ENCODE data around the gene DAZAP1.

DAZAP1 gene

DNA sequence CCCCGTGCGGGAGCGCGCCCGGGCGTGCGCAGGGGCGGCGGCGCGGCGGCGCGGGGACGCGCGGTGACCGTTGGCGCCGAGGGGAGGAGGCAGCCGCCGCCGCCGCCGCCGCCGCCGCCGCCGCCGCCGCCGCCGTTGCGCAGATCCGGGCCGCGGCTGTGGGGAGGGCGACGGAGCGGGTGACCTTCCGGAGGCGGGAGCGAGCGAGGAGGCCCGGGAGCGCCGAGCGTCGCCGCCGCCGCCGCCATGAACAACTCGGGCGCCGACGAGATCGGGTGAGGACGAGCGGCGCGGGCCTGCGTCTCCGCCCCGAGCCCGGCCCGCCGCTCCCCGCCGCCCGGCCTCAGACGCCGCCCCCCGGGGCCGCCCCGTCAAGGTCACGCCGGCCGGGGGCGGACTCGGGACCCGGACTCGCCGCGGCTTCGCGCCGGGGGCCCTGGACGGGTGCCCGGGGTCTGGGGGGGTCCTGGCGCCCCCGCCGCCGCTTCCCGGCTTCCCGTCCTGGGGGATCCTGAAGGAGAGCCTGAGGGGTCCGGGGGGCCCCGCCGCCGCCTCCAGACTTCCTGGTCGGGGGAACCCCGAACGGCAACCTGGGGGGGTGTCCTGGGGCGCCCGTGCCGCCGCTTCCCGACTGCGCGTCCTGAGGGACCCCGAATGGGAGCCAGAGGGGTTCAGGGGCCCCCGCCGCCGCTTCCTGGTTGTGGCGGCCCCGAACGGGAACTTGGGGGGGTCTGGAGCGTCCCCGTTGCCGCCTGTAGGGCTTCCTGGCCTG is at the start of gene DAZAP1:
Gene DAZAP1, plus strand, starts transcription at position 59 of the 772 bp plus-strand sequence. Its CDS starts 188 bp downstream, at position 247.
- DNase-seq (ENCODE audit: low read depth, low spot score) = no peak

GRCh38 chr19:1360126-1360817 is 47.1 kb upstream of the DAZAP1 start:
- no peak for DNase-seq (ENCODE audit: low read depth, low spot score)

DNA sequence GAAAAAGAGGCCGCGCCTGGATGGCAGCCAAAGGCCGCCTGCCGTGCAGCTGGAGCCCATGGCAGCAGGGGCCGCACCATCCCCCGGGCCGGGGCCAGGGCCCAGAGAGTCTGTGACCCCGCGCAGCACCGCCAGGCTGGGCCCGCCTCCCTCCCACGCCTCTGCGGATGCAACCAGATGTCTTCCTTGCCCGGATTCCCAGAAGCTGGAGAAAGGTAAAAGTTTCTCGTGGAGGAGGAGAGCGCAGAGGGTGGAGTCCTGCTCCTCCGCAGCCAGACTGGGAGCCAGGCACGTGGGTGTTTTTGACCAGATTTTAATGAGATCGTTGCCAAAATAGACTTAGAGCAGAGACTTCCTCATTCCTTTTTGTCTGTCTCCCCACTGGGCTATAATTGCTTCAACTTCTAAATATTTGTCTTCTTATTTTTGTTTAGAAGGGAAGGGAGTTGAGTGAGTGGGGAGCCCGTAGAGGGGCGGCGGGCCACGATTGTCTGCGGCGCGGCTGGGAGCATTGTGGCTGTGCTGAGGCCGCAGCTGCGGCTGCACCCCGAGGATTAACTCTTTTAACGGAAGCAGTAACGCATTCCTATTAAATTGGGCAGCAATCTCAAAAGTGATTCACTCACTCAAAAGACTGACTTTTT is 46.4 kb upstream of the DAZAP1 start:
- no peak for DNase-seq (ENCODE audit: low read depth, low spot score)

DNA sequence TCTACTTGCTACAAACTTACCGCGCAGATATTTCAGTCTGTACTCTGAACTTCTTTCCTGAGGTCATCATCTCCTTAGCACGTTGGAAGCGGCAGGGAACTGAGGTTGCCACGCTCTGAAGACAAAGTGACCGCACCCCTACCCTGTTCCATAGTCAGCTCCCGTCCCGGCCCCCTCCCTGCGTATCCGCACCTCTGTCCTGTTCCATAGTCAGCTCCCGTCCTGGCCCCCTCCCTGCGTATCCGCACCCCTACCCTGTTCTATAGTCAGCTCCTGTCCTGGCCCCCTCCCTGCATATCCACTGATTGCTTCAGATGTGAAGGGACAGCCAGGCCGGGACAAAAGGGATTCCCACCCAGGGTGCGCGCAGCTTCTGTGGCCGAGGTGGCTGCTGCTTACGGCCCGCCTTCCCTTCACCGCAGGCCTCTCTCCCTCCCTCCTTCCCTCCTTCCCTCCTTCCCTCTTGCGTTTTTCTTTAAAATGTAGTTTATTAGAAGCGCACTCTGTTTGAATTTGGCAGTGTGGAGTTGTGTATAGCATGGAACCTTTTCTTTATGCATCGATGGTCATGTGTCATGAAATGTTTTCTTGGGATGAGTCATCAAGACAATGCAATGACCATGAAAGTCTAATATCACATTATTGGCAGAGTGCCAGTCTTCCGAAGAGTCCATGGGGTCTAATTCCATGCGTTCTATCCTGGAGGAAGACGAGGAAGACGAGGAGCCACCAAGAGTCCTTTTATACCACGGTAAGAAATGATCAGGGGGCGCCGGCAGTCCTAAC is 45.6 kb upstream of the DAZAP1 start:
- no peak for DNase-seq (ENCODE audit: low read depth, low spot score)

DNA sequence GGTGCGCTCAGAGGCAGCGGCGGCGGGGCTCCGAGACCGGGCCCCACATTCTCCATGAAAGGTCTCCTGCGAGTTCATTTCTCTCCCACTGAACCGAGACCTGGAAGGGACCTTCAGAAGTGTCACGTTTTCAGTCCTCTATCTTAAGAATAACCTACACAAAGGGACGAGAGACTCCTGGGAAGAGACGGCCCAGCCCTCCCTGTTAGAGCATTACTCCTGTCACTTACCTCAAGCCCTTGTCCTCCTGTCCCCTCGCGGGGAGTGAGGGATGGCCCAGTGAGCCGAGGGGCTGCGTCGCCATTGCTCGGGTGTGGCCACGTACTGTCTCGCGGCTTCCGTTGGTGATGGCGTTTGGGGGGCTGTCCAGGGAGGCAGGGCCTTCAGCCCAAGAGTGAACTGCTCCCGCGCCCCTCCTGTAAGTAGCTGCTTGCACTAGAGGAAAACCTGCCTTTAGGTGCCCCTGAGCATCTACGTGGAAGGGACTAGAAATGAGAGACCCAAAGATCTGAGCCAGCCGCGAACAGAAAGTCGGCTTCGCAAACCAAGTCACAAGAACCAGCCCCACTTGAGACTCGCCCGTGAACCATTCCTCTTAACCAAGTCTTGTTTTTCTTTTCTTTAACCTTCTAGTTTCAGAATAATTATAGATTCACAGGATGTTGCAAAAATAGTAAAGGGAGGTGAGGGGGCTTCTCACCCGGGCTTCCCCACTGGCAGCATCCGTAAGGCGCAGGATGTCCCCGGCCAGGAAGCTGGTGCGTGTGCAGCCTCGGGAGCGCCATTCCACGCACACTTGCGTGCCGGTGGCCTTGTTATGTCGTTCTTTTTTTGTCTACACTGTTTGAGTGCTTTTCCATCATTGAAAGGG is 44.8 kb upstream of the DAZAP1 start:
- no peak for DNase-seq (ENCODE audit: low read depth, low spot score)

GRCh38 chr19:1363599-1363998 is 43.8 kb upstream of the DAZAP1 start:
- no peak for DNase-seq (ENCODE audit: low read depth, low spot score)

- DNase-seq (ENCODE audit: low read depth, low spot score) = no peak
These were observed 43.2 kb upstream of the DAZAP1 start for GRCh38 chr19:1364070-1364704.

- DNase-seq (ENCODE audit: low read depth, low spot score) = no peak
These were observed 41.8 kb upstream of the DAZAP1 start for GRCh38 chr19:1365319-1366269.

GRCh38 chr19:1366296-1366695 is 41.1 kb upstream of the DAZAP1 start:
- DNase-seq (ENCODE audit: low read depth, low spot score) = no peak

- DNase-seq (ENCODE audit: low read depth, low spot score) = no peak
These were observed 40.2 kb upstream of the DAZAP1 start for GRCh38 chr19:1366899-1367870.

DNA sequence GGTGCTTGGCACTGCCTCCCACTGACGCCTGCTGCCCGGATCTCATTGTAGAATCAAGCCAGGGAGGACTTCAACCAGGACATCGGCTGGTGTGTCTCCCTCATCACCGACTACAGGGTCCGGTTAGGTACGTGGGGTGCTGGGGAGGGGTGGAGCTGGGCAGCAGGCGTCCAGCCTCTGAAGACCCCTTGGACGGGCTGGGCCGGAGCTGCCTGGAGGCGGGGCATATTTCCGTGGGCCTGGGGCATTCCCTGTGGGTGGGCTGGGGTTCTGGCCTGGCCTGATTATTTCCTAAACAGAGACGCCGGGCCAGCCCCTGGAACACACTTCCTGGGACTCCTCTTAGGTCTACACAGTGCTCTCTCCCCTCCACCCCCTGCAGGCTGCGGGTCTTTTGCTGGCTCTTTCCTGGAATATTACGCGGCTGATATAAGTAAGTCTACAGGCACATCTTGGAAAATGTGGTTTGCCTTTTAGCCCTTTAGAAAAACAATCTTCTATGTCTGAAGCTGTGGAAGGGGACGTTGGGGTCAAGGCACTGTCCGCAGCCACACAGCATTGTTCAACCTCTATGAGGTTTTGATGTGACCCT is 38.1 kb upstream of the DAZAP1 start:
- DNase-seq (ENCODE audit: low read depth, low spot score) = no peak

GRCh38 chr19:1370579-1371361 is 36.6 kb upstream of the DAZAP1 start:
- no peak for DNase-seq (ENCODE audit: low read depth, low spot score)

DNA sequence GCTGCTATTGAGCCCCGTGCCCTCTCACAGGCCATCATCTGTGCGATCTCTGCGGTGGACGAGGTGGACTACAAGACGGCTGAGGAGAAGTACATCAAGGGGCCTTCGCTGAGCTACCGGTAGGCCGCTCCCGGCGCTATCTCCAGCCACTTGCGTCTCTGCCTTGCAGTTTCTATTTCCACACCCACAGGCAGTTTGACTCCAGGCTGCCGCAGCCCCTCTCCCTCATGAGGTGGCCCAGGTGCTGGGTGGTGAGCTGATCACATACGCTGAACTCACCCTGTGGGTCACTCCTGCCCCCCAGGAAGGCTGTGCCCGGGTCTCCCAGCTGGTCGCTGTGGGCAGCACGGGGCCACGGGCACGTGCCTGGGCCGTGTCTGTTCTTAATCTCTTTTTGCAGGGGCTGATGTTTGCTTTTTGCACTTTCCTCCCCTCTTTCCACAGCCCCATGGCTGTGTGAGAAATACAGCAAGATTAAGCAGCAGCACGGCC is 34.3 kb upstream of the DAZAP1 start:
- DNase-seq (ENCODE audit: low read depth, low spot score) = no peak

- DNase-seq (ENCODE audit: low read depth, low spot score) = no peak
These were observed 33.7 kb upstream of the DAZAP1 start for GRCh38 chr19:1373534-1374249.

GRCh38 chr19:1374250-1374577 is 33.2 kb upstream of the DAZAP1 start:
- no peak for DNase-seq (ENCODE audit: low read depth, low spot score)

GRCh38 chr19:1376415-1376805 is 31.0 kb upstream of the DAZAP1 start:
- no peak for DNase-seq (ENCODE audit: low read depth, low spot score)
